Progenitor cell of endocrine pancreas (in vitro differentiated cells): ENCODE measurements around the gene FBXO40. TPM values are rescaled to one million over a fixed set of nuclear protein-coding genes. Genes with fewer than 3 reads are reported as not detected.

Experiments used
- DNase-seq: peaks from one replicate; pipeline ENCODE4 v3.0.0; 2021; ENCODE audit warnings: low spot score; ENCODE audit not compliant: unreplicated experiment
- H3K27ac Mint-ChIP-seq: 2 replicates; pipeline ENCODE4 v1.8.0; 2021; ENCODE audit warnings: mild to moderate bottlenecking, moderate library complexity, mixed read lengths
- H3K27me3 Mint-ChIP-seq: 2 replicates; pipeline ENCODE4 v1.8.0; 2021; ENCODE audit warnings: mixed read lengths
- H3K36me3 Mint-ChIP-seq: 2 replicates; pipeline ENCODE4 v1.8.0; 2022; ENCODE audit warnings: mixed read lengths; ENCODE audit not compliant: insufficient read depth
- H3K4me1 Mint-ChIP-seq: 2 replicates; pipeline ENCODE4 v1.8.0; 2021; ENCODE audit warnings: low read depth, mixed read lengths
- H3K4me3 Mint-ChIP-seq: 2 replicates; pipeline ENCODE4 v1.8.0; 2021; ENCODE audit warnings: low read depth, mild to moderate bottlenecking, moderate library complexity, mixed read lengths
- H3K9me3 Mint-ChIP-seq: 2 replicates; pipeline ENCODE4 v1.8.0; 2021; ENCODE audit warnings: low read depth, mixed read lengths
- CTCF ChIP-seq: fragments of 200-600 bp; sonication (generic); IDR thresholded peaks from one replicate; pipeline ENCODE4 v1.5.0; 2021; ENCODE audit warnings: antibody characterized with exemption, mild to moderate bottlenecking; ENCODE audit not compliant: unreplicated experiment
- total RNA-seq: library from RNA; stranded (reverse); gene quantifications from 2 replicates; pipeline ENCODE4 v1.2.1, GENCODE V29; 2021

FBXO40 gene
- total RNA-seq, 1 donor from 2014 or later = not detected

- no peak for DNase-seq
- no peaks in the 10 kb centered on the region for H3K4me1 Mint-ChIP-seq
- no peak overlapping the region for H3K4me3 Mint-ChIP-seq
- no peaks in the 10 kb centered on the region for H3K27me3 Mint-ChIP-seq
- H3K27ac Mint-ChIP-seq = no peak overlapping the region
- no peaks in the 10 kb centered on the region for H3K9me3 Mint-ChIP-seq
- TF ChIP-seq CTCF = no peak
- no peaks in the 10 kb centered on the region for H3K36me3 Mint-ChIP-seq
Observed at GRCh38 chr3:121629601-121630000, 36.4 kb downstream of the FBXO40 start.

GRCh38 chr3:121630355-121630754 lies 37.2 kb downstream of the FBXO40 start:
- H3K36me3 Mint-ChIP-seq = no peaks in the 10 kb centered on the region
- H3K27me3 Mint-ChIP-seq = peaks cover 4% of the 10 kb centered on the region
- no peak for TF ChIP-seq CTCF
- no peak for DNase-seq
- H3K4me3 Mint-ChIP-seq = no peak overlapping the region
- no peaks in the 10 kb centered on the region for H3K4me1 Mint-ChIP-seq
- no peaks in the 10 kb centered on the region for H3K9me3 Mint-ChIP-seq
- H3K27ac Mint-ChIP-seq = no peak overlapping the region

- Mint-ChIP-seq H3K36me3 (no peaks in the 10 kb centered on the region), H3K27ac (no peak overlapping the region)
Observed at GRCh38 chr3:121637922-121638321, 44.7 kb downstream of the FBXO40 start.

GRCh38 chr3:121641127-121641526 lies 47.9 kb downstream of the FBXO40 start:
- no peak for DNase-seq
- no peak for TF ChIP-seq CTCF
- Mint-ChIP-seq H3K9me3 (no peaks in the 10 kb centered on the region), H3K4me1 (no peaks in the 10 kb centered on the region), H3K27ac (no peak overlapping the region), H3K4me3 (no peak overlapping the region), H3K36me3 (no peaks in the 10 kb centered on the region), H3K27me3 (peaks cover 4% of the 10 kb centered on the region)

More at GRCh38 chr3:121637922-121638321, 44.7 kb downstream of the FBXO40 start:
- H3K9me3 Mint-ChIP-seq = no peaks in the 10 kb centered on the region
- H3K27me3 Mint-ChIP-seq = peaks cover 11% of the 10 kb centered on the region
- no peak for DNase-seq
- no peak overlapping the region for H3K4me3 Mint-ChIP-seq
- H3K4me1 Mint-ChIP-seq = no peaks in the 10 kb centered on the region
- no peak for TF ChIP-seq CTCF

- Mint-ChIP-seq H3K27me3 (no peaks in the 10 kb centered on the region), H3K9me3 (no peaks in the 10 kb centered on the region), H3K4me3 (no peak overlapping the region), H3K36me3 (no peaks in the 10 kb centered on the region), H3K4me1 (no peaks in the 10 kb centered on the region), H3K27ac (no peak overlapping the region)
- no peak for TF ChIP-seq CTCF
- DNase-seq = no peak
Observed at GRCh38 chr3:121642601-121643314, 49.6 kb downstream of the FBXO40 start.
